ENCODE data around the gene NEUROG1.

- TF ChIP-seq CTCF (IDR thresholded peaks at IDR 0.05 in 8 of 11, conservative IDR thresholded peaks at IDR 0.05 in 3 of 11) (no peak), POLR2A (IDR thresholded peaks at IDR 0.05) (no peak)
Measured at GRCh38 chr5:135557076-135557838, 21.5 kb upstream of the NEUROG1 start.
